Heart left ventricle (tissue), 13 donors: ENCODE data around the gene RPP25L.
"Not testable (repeated sequence)": the region's sequence is repeated elsewhere in the genome, so short reads cannot be mapped to it uniquely, and the experiment has no call there.

Experiments used
- POLR2A ChIP-seq, 2 donors: fragments of 450-650 bp; IDR thresholded peaks; one replicate each; pipeline ENCODE4 v1.6.1; 2017; ENCODE audit warnings: antibody characterized with exemption in 2 of 2, mild to moderate bottlenecking in 2 of 2, moderate library complexity in 2 of 2
- TF ChIP-seq, protein P1 (sequence below), 12 donors: fragments of 200-600 bp; sonication (generic) in 4 of 12; IDR thresholded peaks; one replicate each; pipeline versions ENCODE4 v1.5.0 to v1.8.0; 2018 to 2022; ENCODE audit warnings: antibody characterized with exemption in 12 of 12, mild to moderate bottlenecking in 5 of 12
- donor health status: ischemic (EF 13 %, LVEDD 7.1; RV severe dilation, severe dysfunction).
- donor health status: DM: no; HTN: yes; CAD: no.
- donor health status: DM: no; HTN: no; CAD: no.
- donor health status: ischemic (EF 25% LVEDD 6.9; RV normal size, moderate dysfunction).
- donor health status: ischemic (EF 25% LVEDD 5.7; RV mildly dilated, moderate dysfunction).
- donor health status: ischemic (EF 35%, LVEDD 5.7; RV mildly dilated, moderate dysfunction).
- donor health status: nonischemic (EF 11% LVEDD 7.7; RV severe dilation, severe dysfunction).
- donor health status: DM: yes; HTN: yes; CAD: no.
- donor health status: PGD.
- donor health status: ischemic (EF 29% LVEDD 5.4; RV normal size, mild dysfunction).
- donor health status: nonischemic (EF 23%, LVEDD 6.1; RV moderate dilation, normal function).

GRCh38 chr9:34639322-34639721, 27.4 kb upstream of the RPP25L start:
- TF ChIP-seq, protein P1, sequence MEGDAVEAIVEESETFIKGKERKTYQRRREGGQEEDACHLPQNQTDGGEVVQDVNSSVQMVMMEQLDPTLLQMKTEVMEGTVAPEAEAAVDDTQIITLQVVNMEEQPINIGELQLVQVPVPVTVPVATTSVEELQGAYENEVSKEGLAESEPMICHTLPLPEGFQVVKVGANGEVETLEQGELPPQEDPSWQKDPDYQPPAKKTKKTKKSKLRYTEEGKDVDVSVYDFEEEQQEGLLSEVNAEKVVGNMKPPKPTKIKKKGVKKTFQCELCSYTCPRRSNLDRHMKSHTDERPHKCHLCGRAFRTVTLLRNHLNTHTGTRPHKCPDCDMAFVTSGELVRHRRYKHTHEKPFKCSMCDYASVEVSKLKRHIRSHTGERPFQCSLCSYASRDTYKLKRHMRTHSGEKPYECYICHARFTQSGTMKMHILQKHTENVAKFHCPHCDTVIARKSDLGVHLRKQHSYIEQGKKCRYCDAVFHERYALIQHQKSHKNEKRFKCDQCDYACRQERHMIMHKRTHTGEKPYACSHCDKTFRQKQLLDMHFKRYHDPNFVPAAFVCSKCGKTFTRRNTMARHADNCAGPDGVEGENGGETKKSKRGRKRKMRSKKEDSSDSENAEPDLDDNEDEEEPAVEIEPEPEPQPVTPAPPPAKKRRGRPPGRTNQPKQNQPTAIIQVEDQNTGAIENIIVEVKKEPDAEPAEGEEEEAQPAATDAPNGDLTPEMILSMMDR (IDR thresholded peaks at IDR 0.05), result not testable (repeated sequence)
- not testable (repeated sequence) for TF ChIP-seq POLR2A (IDR thresholded peaks at IDR 0.05)
